ENCODE measurements around the gene PROCR.
"Not testable (repeated sequence)": the region's sequence is repeated elsewhere in the genome, so short reads cannot be mapped to it uniquely, and the experiment has no call there.

Gene PROCR

GRCh38 chr20:35165221-35166185, 6.4 kb upstream of the PROCR start:
- DNase-seq, result no peak

GRCh38 chr20:35166242-35166830, 5.5 kb upstream of the PROCR start:
- DNase-seq, result no peak

- no peak for DNase-seq
Observed at GRCh38 chr20:35167787-35168186, 4.1 kb upstream of the PROCR start.

- not testable (repeated sequence) for DNase-seq
Observed at GRCh38 chr20:35168701-35169409, 3.0 kb upstream of the PROCR start.

- no peak for DNase-seq
Observed at GRCh38 chr20:35171438-35171752, 477 bp upstream of the PROCR start.

- no peak for DNase-seq
Observed at GRCh38 chr20:35172434-35172806, 548 bp downstream of the PROCR start.

- DNase-seq, result no peak
Observed at GRCh38 chr20:35173576-35174192, 1.8 kb downstream of the PROCR start.

GRCh38 chr20:35174458-35175216, 2.8 kb downstream of the PROCR start:
- DNase-seq, result no peak

GRCh38 chr20:35176132-35176531, 4.3 kb downstream of the PROCR start:
- DNase-seq, result no peak

- DNase-seq, result no peak
Observed at GRCh38 chr20:35179292-35180212, 7.7 kb downstream of the PROCR start.

GRCh38 chr20:35180266-35180665, 8.4 kb downstream of the PROCR start:
- DNase-seq, result no peak

- no peak for DNase-seq
Observed at GRCh38 chr20:35181731-35182130, 9.9 kb downstream of the PROCR start.

- DNase-seq, result not testable (repeated sequence)
Observed at GRCh38 chr20:35186691-35187289, 14.9 kb downstream of the PROCR start.

- no peak for DNase-seq
Observed at GRCh38 chr20:35187584-35188190, 15.8 kb downstream of the PROCR start.

GRCh38 chr20:35189223-35189622, 17.4 kb downstream of the PROCR start:
- DNase-seq, result not testable (repeated sequence)

GRCh38 chr20:35190556-35190955, 18.7 kb downstream of the PROCR start:
- no peak for DNase-seq

GRCh38 chr20:35191419-35192117, 19.7 kb downstream of the PROCR start:
- no peak for DNase-seq

GRCh38 chr20:35192118-35192872, 20.4 kb downstream of the PROCR start:
- DNase-seq, result no peak

Data from NCI-H2081 (cell line).